Endothelial cell of umbilical vein (primary cell): Measurements from ENCODE around the gene GABRB2.

ENCODE experiments used
- CTCF ChIP-seq, 2 donors: IDR thresholded peaks; 1 replicate in 1 of 2; 2 replicates in 1 of 2; pipeline ENCODE4 v1.5.1; 2011; ENCODE audit warnings: low read length in 2 of 2, mild to moderate bottlenecking in 2 of 2, moderate library complexity in 2 of 2, control low read depth in 1 of 2, inconsistent platforms in 1 of 2, low read depth in 1 of 2; ENCODE audit not compliant: insufficient read depth in 1 of 2; ENCODE audit errors: extremely low read depth in 1 of 2
- EZH2 ChIP-seq: IDR thresholded peaks from 2 replicates; pipeline ENCODE4 v1.6.1; 2012; ENCODE audit warnings: borderline replicate concordance, low read depth, mild to moderate bottlenecking, moderate library complexity, low read length, inconsistent platforms; ENCODE audit not compliant: severe bottlenecking
- GATA2 ChIP-seq: IDR thresholded peaks from 2 replicates; pipeline ENCODE4 v1.7.0; 2011; ENCODE audit warnings: low read depth, mild to moderate bottlenecking, moderate library complexity, mixed read lengths, low read length; ENCODE audit not compliant: insufficient read length, insufficient read depth
- JUN ChIP-seq: IDR thresholded peaks from 2 replicates; pipeline ENCODE4 v1.6.1; 2011; ENCODE audit warnings: borderline replicate concordance, low read depth; ENCODE audit not compliant: insufficient read length, insufficient read depth
- MYC ChIP-seq: IDR thresholded peaks from one replicate; pipeline ENCODE4 v1.6.1; 2011; ENCODE audit warnings: mild to moderate bottlenecking, low read depth, low read length
- POLR2A ChIP-seq: IDR thresholded peaks from 2 replicates; pipeline ENCODE4 v1.6.1; 2012; ENCODE audit warnings: low read depth, mild to moderate bottlenecking, control low read depth, low read length
- POLR2AphosphoS5 ChIP-seq: IDR thresholded peaks from 2 replicates; pipeline ENCODE4 v1.6.1; 2012; ENCODE audit warnings: low read depth, mild to moderate bottlenecking, control low read depth, low read length, moderate library complexity; ENCODE audit not compliant: insufficient read depth
- TF ChIP-seq, protein P1 (sequence below): IDR thresholded peaks from 2 replicates; pipeline ENCODE4 v1.6.1; 2011; ENCODE audit not compliant: insufficient read depth, insufficient read length

DNA sequence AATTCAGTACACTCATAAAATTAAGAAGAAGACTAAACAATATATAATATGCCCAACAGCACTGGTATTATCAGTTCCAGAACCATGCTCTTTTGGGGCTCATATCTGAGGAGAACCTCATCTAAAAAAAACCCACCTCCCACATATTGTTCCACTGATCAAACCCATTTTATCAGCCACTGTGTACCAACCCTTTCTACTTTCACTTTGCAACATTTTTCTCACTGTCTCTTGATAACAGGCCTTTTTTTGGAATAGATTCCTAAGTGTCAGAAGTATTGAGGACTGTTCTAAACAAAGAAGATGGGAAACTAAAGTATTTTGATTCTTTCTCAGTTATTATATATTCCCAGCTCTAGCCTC is 173.2 kb downstream of the GABRB2 start:
- no peak for TF ChIP-seq POLR2AphosphoS5
- TF ChIP-seq POLR2A, result no peak
- TF ChIP-seq CTCF (IDR thresholded peaks at IDR 0.05; ENCODE audit: extremely low read depth in 1 of 2, insufficient read depth in 1 of 2, low read depth in 1 of 2, low read length in 2 of 2), result no peak
- TF ChIP-seq MYC, result no peak
- TF ChIP-seq EZH2, result no peak
- TF ChIP-seq, protein P1, sequence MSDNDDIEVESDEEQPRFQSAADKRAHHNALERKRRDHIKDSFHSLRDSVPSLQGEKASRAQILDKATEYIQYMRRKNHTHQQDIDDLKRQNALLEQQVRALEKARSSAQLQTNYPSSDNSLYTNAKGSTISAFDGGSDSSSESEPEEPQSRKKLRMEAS, result no peak
- TF ChIP-seq GATA2, result no peak
- TF ChIP-seq JUN, result no peak
